Colonic mucosa (tissue), 4 donors: ENCODE results near the gene ACOXL. TPM values are rescaled to one million over a fixed set of nuclear protein-coding genes. Genes with fewer than 3 reads are reported as not detected.

Source experiments
- DNase-seq: peaks from one replicate; pipeline ENCODE4 v3.0.0-alpha.2; 2020
- H3K27ac ChIP-seq: fragments of 200-600 bp; one replicate; pipeline ENCODE4 v1.8.0; 2021
- H3K27me3 ChIP-seq: fragments of 200-600 bp; one replicate; pipeline ENCODE4 v1.8.0; 2021
- H3K36me3 ChIP-seq: fragments of 200-600 bp; one replicate; pipeline ENCODE4 v1.8.0; 2021
- H3K4me1 ChIP-seq: fragments of 200-600 bp; one replicate; pipeline ENCODE4 v1.8.0; 2021; ENCODE audit warnings: mild to moderate bottlenecking
- H3K4me3 ChIP-seq: fragments of 200-600 bp; one replicate; pipeline ENCODE4 v1.8.0; 2021
- H3K9ac ChIP-seq, 2 donors: one replicate each; pipeline ENCODE4 v1.7.0; 2013; ENCODE audit warnings: control low read depth in 2 of 2, low read depth in 2 of 2, low read length in 2 of 2
- H3K9me3 ChIP-seq: fragments of 200-600 bp; one replicate; pipeline ENCODE4 v1.8.0; 2021
- intact Hi-C: fragments of 100-400 bp; cut with DNase I; formaldehyde crosslinking; loops from one replicate; pipeline ENCODE4 v1.14.1; 2022
- total RNA-seq, 2 donors: library from RNA; stranded (reverse); fragmentation: NEBNext Ultra II Directional in 1 of 2; extraction: Animal tissue kit (Norgen Biotek cat#: 25700) in 1 of 2; gene quantifications; one replicate each; pipeline ENCODE4 v1.2.1, GENCODE V29; 2021
- TF ChIP-seq, protein P1 (sequence below): fragments of 200-600 bp; IDR thresholded peaks from one replicate; pipeline ENCODE4 v1.8.0; 2022; ENCODE audit warnings: antibody characterized with exemption, mild to moderate bottlenecking
- donor health status: healthy.
- donor health status: DM: no; HTN: no; CAD: no.
- donor health status: DM: no; HTN: no; CAD: no.

ACOXL gene
- total RNA-seq, 2 donors from 2014 or later = 0.32 to 0.82 TPM

DNA sequence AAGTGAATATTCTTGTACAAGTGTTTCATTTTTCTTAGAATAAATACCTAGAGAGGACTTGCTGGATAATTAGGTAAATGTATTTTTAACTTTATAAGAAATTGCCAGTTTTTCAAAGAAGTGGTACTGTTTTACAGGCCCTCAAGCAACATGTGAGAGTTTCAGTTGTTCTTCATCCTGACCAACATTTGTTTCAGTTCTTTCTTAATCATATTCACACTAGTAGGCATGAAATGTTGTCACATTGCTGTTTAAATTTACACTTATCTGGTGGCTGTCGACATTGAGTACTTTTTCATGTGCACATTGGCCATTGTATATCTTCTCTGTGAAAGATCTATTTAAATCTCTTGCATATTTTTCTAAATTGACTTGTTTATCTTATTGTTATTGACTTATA is 178.1 kb downstream of the ACOXL start:
- Histone ChIP-seq H3K4me1 (no peaks in the 10 kb centered on the region), H3K27ac (no peak overlapping the region), H3K36me3 (no peaks in the 10 kb centered on the region), H3K9ac (no peak overlapping the region), H3K9me3 (no peaks in the 10 kb centered on the region), H3K4me3 (no peak overlapping the region), H3K27me3 (no peaks in the 10 kb centered on the region)
- no peak for DNase-seq
- TF ChIP-seq, protein P1, sequence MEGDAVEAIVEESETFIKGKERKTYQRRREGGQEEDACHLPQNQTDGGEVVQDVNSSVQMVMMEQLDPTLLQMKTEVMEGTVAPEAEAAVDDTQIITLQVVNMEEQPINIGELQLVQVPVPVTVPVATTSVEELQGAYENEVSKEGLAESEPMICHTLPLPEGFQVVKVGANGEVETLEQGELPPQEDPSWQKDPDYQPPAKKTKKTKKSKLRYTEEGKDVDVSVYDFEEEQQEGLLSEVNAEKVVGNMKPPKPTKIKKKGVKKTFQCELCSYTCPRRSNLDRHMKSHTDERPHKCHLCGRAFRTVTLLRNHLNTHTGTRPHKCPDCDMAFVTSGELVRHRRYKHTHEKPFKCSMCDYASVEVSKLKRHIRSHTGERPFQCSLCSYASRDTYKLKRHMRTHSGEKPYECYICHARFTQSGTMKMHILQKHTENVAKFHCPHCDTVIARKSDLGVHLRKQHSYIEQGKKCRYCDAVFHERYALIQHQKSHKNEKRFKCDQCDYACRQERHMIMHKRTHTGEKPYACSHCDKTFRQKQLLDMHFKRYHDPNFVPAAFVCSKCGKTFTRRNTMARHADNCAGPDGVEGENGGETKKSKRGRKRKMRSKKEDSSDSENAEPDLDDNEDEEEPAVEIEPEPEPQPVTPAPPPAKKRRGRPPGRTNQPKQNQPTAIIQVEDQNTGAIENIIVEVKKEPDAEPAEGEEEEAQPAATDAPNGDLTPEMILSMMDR = no peak
- intact Hi-C loops = no loop called here

DNA sequence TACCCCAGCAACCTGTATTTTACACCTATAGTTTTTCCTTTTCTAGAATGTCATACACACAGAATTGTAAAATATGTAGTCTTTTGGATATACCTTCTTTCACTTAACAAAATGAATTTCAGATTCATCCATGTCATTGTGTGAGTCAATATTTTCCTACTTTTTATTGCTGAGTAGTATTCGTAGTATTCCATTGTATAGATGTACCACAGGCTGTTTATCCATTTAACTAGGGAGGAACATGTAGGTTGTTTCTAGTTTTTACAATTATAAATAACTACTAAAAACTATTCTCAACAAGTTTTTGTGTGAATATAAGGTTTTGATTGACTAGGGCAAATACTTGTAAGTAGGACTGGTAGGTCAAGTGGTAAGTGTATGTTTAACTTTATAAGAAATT is 187.4 kb downstream of the ACOXL start:
- no peak overlapping the region for H3K9ac ChIP-seq
- H3K4me1 ChIP-seq = no peaks in the 10 kb centered on the region
- no peaks in the 10 kb centered on the region for H3K27me3 ChIP-seq
- no peak overlapping the region for H3K4me3 ChIP-seq
- H3K36me3 ChIP-seq = no peaks in the 10 kb centered on the region
- no peaks in the 10 kb centered on the region for H3K9me3 ChIP-seq
- no peak for DNase-seq
- H3K27ac ChIP-seq = no peak overlapping the region
- intact Hi-C loops = no loop called here
- TF ChIP-seq, protein P1 = no peak

DNA sequence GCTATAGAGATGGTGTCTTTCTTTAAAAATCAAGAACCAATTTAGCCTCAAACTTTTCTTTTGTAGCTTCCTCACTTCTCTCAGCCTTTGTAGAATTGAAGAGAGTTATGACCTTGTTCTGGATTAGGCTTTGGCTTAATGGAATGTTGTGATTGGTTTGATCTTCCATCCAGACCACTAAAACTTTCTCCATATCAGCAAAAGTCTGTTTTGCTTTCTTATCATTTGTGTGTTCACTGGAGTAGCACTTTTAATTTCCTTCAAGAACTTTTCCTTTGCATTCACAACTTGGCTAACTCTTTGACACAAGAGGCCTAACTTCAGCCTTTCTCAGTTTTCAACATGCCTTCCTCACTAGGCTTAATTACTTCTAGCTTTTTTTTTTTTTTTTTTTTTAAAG is 193.1 kb downstream of the ACOXL start:
- no peak overlapping the region for H3K27ac ChIP-seq
- TF ChIP-seq, protein P1 = no peak
- no peak overlapping the region for H3K4me3 ChIP-seq
- no peaks in the 10 kb centered on the region for H3K9me3 ChIP-seq
- H3K4me1 ChIP-seq = no peaks in the 10 kb centered on the region
- H3K27me3 ChIP-seq = no peaks in the 10 kb centered on the region
- no peak for DNase-seq
- no peak overlapping the region for H3K9ac ChIP-seq
- intact Hi-C loops = no loop called here
- no peaks in the 10 kb centered on the region for H3K36me3 ChIP-seq

DNA sequence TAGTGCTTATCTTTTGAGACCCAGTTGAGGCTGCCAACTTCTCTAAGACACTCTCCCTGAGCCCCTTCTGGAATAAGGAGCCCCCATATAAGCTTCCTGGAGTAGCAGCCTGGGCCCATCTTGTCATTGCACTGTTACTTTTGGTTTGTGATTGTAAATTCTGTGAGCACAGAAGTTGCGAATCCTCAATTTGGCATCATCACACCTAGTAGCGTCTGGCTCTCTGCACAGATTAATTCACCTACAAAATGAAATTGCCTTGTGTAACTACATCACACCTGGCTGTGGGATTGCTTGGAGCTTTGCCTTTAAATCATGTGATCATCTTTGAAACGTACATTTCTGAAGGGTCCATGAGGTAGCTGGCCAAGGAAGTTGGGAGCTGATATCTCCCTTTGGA is 195.2 kb downstream of the ACOXL start:
- Histone ChIP-seq H3K9ac (no peak overlapping the region), H3K36me3 (no peaks in the 10 kb centered on the region), H3K27ac (no peak overlapping the region), H3K27me3 (no peaks in the 10 kb centered on the region), H3K9me3 (no peaks in the 10 kb centered on the region), H3K4me1 (no peaks in the 10 kb centered on the region), H3K4me3 (no peak overlapping the region)
- DNase-seq = no peak
- intact Hi-C loops = no loop called here
- TF ChIP-seq, protein P1 = no peak

DNA sequence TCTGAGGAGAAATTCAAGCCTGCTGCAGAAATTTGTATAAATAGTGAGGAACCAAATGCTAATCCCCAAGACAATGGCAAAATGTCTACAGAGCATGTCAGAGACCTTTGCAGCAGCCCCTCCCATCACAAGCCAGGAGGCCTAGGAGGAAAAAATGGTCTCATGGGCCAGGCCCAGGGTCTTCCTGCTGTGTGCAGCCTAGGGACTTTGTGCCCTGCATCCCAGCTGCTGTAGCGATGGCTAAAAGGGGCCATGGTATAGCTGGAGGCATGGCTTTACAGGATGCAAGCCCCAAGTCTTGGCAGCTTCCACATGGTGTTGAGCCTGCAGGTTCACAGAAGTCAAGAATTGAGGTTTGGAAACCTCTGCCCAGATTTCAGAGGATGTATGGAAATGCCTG is 197.2 kb downstream of the ACOXL start:
- no peaks in the 10 kb centered on the region for H3K9me3 ChIP-seq
- H3K27me3 ChIP-seq = no peaks in the 10 kb centered on the region
- H3K9ac ChIP-seq = no peak overlapping the region
- DNase-seq = no peak
- H3K4me1 ChIP-seq = no peaks in the 10 kb centered on the region
- H3K36me3 ChIP-seq = no peaks in the 10 kb centered on the region
- no peak overlapping the region for H3K4me3 ChIP-seq
- TF ChIP-seq, protein P1 = no peak
- intact Hi-C loops = no loop called here
- H3K27ac ChIP-seq = no peak overlapping the region

DNA sequence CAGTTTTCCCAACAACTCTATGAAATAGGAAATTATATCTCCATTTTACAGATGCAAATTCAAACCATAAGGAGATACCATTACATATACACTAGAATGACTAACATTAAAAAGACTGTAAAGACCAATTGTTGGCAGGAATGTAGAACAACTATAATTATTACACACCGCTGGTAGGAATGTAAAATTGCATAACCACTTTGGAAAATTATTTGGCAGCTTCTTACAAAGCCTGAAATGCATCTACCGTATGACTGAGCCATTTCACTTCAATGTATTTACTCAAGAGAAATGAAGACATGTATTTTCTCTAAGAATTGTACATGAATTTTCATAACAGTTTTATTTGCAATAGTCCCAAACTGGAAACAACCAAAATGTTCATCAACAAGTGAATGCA is 199.3 kb downstream of the ACOXL start:
- no peaks in the 10 kb centered on the region for H3K36me3 ChIP-seq
- no peak overlapping the region for H3K27ac ChIP-seq
- H3K27me3 ChIP-seq = no peaks in the 10 kb centered on the region
- H3K4me1 ChIP-seq = no peaks in the 10 kb centered on the region
- H3K4me3 ChIP-seq = no peak overlapping the region
- no peaks in the 10 kb centered on the region for H3K9me3 ChIP-seq
- H3K9ac ChIP-seq = no peak overlapping the region
- TF ChIP-seq, protein P1 = no peak
- DNase-seq = no peak
- intact Hi-C loops = no loop called here
